ENCODE measurements around the gene TNNC1.

GRCh38 chr3:52502808-52503350 is 49.0 kb upstream of the TNNC1 start:
- TF ChIP-seq CTCF (conservative IDR thresholded peaks at IDR 0.05 in 1 of 2, IDR thresholded peaks at IDR 0.05 in 1 of 2; ENCODE audit: low read depth in 1 of 2, low read length in 2 of 2) (no peak), EZH2 (IDR thresholded peaks at IDR 0.05; ENCODE audit: low read length, missing control alignments) (no peak)
